Measurements from ENCODE around the gene AKAP1.

GRCh38 chr17:57080718-57081117 lies 4.3 kb upstream of the AKAP1 start:
- TF ChIP-seq CTCF (optimal IDR thresholded peaks at IDR 0.05 in 1 of 3, IDR thresholded peaks at IDR 0.05 in 1 of 3, conservative IDR thresholded peaks at IDR 0.05 in 1 of 3; ENCODE audit: extremely low read depth in 1 of 3, insufficient read depth in 2 of 3, low read length in 3 of 3) (no peak), EZH2 (IDR thresholded peaks at IDR 0.05; ENCODE audit: low read length) (no peak)
